Prostate gland (tissue), 2 donors: ENCODE results near the gene NAA15.

Source experiments
- POLR2A ChIP-seq: fragments of 450-650 bp; IDR thresholded peaks from one replicate; pipeline ENCODE4 v1.6.1; 2016; ENCODE audit warnings: antibody characterized with exemption, mild to moderate bottlenecking
- TF ChIP-seq, protein P1 (sequence below), 4 experiments: fragments of 200-600 bp in 2 of 4; fragments of 450-650 bp in 2 of 4; sonication (generic) in 2 of 4; IDR thresholded peaks; 1 replicate in 3 of 4; 2 replicates in 1 of 4; pipeline ENCODE4 v1.5.1; 2016 to 2019; ENCODE audit warnings: antibody characterized with exemption in 4 of 4, mild to moderate bottlenecking in 2 of 4, moderate library complexity in 2 of 4

DNA sequence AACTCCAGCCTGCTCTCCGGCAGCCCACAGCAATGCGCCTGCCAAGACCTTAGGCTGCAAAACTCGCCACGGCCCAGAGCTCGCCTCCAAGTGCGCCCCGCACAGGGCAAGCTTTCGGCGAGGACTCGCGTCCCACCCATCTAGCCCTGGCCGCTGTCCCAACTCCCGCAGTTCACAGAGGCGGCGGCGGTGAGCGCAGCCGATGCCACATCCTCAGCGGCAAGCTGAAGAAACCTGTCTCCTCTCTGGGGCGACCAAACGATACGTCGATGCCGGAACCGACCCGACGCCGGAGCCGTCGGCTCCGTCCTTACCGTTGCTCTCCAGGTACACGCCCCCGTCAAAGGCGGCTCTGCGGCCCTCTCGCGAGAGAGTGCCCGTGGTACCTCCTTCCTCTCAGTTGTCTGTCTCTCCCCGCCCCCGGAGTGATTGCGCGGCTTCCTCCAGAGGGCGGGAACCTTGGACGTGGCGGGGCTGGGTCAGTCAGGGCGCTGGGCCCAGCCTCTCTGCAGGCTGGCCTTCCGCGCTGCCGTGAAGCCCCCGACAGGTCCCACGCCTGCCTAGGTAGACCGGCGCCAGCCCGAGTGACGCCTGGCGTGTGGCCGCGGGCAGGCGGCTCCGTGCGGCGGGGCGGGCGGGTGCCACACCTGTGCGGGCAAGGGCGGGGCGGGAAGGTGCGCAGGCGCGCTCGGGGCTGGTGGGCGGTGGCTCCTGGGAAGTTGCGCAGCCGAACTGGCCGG lies 152.2 kb downstream of the NAA15 start:
- TF ChIP-seq, protein P1, sequence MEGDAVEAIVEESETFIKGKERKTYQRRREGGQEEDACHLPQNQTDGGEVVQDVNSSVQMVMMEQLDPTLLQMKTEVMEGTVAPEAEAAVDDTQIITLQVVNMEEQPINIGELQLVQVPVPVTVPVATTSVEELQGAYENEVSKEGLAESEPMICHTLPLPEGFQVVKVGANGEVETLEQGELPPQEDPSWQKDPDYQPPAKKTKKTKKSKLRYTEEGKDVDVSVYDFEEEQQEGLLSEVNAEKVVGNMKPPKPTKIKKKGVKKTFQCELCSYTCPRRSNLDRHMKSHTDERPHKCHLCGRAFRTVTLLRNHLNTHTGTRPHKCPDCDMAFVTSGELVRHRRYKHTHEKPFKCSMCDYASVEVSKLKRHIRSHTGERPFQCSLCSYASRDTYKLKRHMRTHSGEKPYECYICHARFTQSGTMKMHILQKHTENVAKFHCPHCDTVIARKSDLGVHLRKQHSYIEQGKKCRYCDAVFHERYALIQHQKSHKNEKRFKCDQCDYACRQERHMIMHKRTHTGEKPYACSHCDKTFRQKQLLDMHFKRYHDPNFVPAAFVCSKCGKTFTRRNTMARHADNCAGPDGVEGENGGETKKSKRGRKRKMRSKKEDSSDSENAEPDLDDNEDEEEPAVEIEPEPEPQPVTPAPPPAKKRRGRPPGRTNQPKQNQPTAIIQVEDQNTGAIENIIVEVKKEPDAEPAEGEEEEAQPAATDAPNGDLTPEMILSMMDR (IDR thresholded peaks at IDR 0.05), result peak in 1 of 4 experiments; percentile 32
- TF ChIP-seq POLR2A, result peak; percentile 89
